ENCODE data around the gene NACC1.
A peak's percentile ranks its signal among the peaks of the same experiment; 100 is the strongest.

Gene NACC1

GRCh38 chr19:13100031-13100588 is 18.0 kb upstream of the NACC1 start:
- DNase-seq (ENCODE audit: low spot score) (no peak), FAIRE-seq (no peak)

- DNase-seq (ENCODE audit: low spot score), result no peak
- FAIRE-seq, result no peak
These were observed 17.0 kb upstream of the NACC1 start for GRCh38 chr19:13100841-13101589.

- no peak for DNase-seq (ENCODE audit: low spot score)
- no peak for FAIRE-seq
These were observed 16.3 kb upstream of the NACC1 start for GRCh38 chr19:13101590-13102415.

GRCh38 chr19:13102416-13102665 is 15.7 kb upstream of the NACC1 start:
- DNase-seq (ENCODE audit: low spot score) (no peak), FAIRE-seq (no peak)

- no peak for DNase-seq (ENCODE audit: low spot score)
These were observed 15.1 kb upstream of the NACC1 start, which contains the start of gene LYL1 for GRCh38 chr19:13102666-13103580. LYL1 (minus strand) TSS chr19:13102858; CDS start chr19:13101171, 1,687 bp downstream.

GRCh38 chr19:13103581-13104359 is 14.3 kb upstream of the NACC1 start:
- no peak for DNase-seq (ENCODE audit: low spot score)
- FAIRE-seq, result no peak

More at GRCh38 chr19:13102666-13103580, 15.1 kb upstream of the NACC1 start, which contains the start of gene LYL1:
- FAIRE-seq, result no peak

- no peak for DNase-seq (ENCODE audit: low spot score)
- no peak for FAIRE-seq
These were observed 13.7 kb upstream of the NACC1 start for GRCh38 chr19:13104360-13104847.

GRCh38 chr19:13104848-13105711 is 13.0 kb upstream of the NACC1 start:
- no peak for DNase-seq (ENCODE audit: low spot score)
- no peak for FAIRE-seq

GRCh38 chr19:13109361-13110098 is 8.5 kb upstream of the NACC1 start:
- FAIRE-seq (no peak), DNase-seq (ENCODE audit: low spot score) (no peak)

GRCh38 chr19:13110099-13110610 is 7.9 kb upstream of the NACC1 start:
- FAIRE-seq (no peak), DNase-seq (ENCODE audit: low spot score) (no peak)

- FAIRE-seq (no peak), DNase-seq (ENCODE audit: low spot score) (no peak)
These were observed 5.5 kb upstream of the NACC1 start for GRCh38 chr19:13112555-13112954.

- FAIRE-seq, result no peak
- DNase-seq (ENCODE audit: low spot score), result no peak
These were observed 2.2 kb upstream of the NACC1 start for GRCh38 chr19:13115936-13116281.

- FAIRE-seq (no peak), DNase-seq (ENCODE audit: low spot score) (peak; percentile 87)
These were observed 1.5 kb upstream of the NACC1 start, which contains the start of gene TRMT1 for GRCh38 chr19:13116282-13117175. TRMT1 (minus strand) TSS chr19:13116740; CDS start chr19:13116399, 341 bp downstream.

- FAIRE-seq (no peak), DNase-seq (ENCODE audit: low spot score) (no peak)
These were observed 790 bp upstream of the NACC1 start for GRCh38 chr19:13117176-13117771.

GRCh38 chr19:13118424-13119193 is 545 bp downstream of the NACC1 start:
- no peak for FAIRE-seq
- peak; percentile 53 for DNase-seq (ENCODE audit: low spot score)

- DNase-seq (ENCODE audit: low spot score) (no peak), FAIRE-seq (no peak)
These were observed 1.6 kb downstream of the NACC1 start for GRCh38 chr19:13119627-13120026.

Measured in urothelium cell line (cell line).